ENCODE data around the gene MIA. TPM values are rescaled to one million over a fixed set of nuclear protein-coding genes. Genes with fewer than 3 reads are reported as not detected.
"Not testable (repeated sequence)": the region's sequence is repeated elsewhere in the genome, so short reads cannot be mapped to it uniquely, and the experiment has no call there.

The MIA gene
- total RNA-seq, 4 donors from 2014 or later, result 10.4 to 17.0 (median 12.9) TPM

DNA sequence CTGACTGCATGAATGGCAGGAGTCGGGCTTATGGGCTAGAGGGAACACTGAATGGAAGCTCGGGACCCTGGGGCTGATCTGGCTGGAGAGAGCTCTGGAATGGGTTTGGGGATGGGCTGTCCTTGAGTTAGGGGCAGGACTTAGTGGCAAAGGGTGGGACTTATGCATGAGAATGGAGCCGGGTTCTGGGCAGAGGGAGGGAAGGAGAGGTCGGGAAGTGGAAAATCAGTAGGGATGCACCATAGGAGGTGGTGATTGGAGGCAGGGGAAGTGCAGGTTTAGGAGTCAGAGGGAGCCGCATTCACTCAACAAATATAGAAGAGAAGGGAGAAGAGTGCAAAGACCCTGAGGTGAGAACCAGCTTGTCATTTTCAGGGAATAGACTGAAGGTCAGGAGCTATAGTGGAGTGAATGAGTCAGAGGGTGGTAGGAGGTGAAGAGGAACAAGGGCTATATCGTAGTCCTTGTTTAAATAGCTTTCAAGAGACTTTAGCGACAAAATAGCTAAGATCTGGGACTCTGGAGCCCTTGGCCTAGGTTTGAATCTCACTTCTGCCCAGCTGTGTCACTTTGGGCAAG is 3.5 kb downstream of the MIA start:
- intact Hi-C loops (cut with DNase I; ENCODE audit: low total_unique reads), result no loop called here
- WGBS, 2 donors, result 14 to 19% methylated on average over 7 of the region's 7 CpGs
- TF ChIP-seq, protein P1, sequence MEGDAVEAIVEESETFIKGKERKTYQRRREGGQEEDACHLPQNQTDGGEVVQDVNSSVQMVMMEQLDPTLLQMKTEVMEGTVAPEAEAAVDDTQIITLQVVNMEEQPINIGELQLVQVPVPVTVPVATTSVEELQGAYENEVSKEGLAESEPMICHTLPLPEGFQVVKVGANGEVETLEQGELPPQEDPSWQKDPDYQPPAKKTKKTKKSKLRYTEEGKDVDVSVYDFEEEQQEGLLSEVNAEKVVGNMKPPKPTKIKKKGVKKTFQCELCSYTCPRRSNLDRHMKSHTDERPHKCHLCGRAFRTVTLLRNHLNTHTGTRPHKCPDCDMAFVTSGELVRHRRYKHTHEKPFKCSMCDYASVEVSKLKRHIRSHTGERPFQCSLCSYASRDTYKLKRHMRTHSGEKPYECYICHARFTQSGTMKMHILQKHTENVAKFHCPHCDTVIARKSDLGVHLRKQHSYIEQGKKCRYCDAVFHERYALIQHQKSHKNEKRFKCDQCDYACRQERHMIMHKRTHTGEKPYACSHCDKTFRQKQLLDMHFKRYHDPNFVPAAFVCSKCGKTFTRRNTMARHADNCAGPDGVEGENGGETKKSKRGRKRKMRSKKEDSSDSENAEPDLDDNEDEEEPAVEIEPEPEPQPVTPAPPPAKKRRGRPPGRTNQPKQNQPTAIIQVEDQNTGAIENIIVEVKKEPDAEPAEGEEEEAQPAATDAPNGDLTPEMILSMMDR (IDR thresholded peaks at IDR 0.05), result no peak
- no peak for TF ChIP-seq POLR2A (IDR thresholded peaks at IDR 0.05)
- no peak for DNase-seq (ENCODE audit: low spot score in 2 of 2)
- peak overlapping the region; percentile 54 for H3K4me3 ChIP-seq (ENCODE audit: low read depth, poor library complexity, severe bottlenecking)

DNA sequence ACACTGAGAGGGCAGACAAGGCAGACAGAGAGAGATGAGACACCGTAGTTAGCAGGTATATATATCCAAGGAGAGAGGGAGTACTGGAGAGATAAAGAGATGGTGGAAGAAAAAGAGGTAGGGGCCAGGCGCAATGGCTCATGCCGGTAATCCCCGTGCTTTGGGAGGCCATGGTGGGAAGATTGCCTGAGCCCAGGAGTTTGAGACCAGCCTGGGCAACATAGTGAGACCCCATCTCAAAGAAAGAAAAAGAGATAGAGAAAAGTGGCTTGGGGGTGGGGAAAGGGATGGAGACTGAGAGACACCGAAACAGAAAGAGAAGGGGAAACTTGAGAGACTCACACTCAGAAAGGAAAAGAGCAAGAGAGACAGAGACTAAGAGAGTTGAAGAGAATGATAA is 5.3 kb downstream of the MIA start:
- TF ChIP-seq POLR2A (IDR thresholded peaks at IDR 0.05), result no peak
- TF ChIP-seq, protein P1 (IDR thresholded peaks at IDR 0.05), result no peak
- WGBS, 2 donors, result 96 to 97% methylated on average over 5 of the region's 5 CpGs
- no peak overlapping the region for H3K4me3 ChIP-seq (ENCODE audit: low read depth, poor library complexity, severe bottlenecking)
- intact Hi-C loops (cut with DNase I; ENCODE audit: low total_unique reads), result no loop called here
- no peak for DNase-seq (ENCODE audit: low spot score in 2 of 2)

DNA sequence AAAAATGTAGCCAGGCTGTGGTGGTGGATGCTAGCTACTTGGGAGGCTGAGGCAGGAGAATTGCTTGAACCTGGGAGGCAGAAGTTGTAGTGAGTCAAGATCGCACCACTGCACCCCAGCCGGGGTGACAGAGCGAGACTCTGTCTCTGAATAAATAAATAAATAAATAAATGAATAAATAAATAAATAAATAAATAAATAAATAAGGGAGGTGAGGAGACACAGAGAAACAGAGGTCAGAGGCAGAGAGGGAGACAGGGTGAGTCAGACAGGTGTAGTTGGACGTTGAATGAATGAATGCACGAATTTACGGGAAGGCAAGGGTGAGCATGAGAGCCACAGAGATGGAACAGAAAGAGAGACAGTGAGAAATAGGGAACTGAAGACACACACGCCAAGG is 5.8 kb downstream of the MIA start:
- DNase-seq (ENCODE audit: low spot score in 2 of 2), result no peak
- intact Hi-C loops (cut with DNase I; ENCODE audit: low total_unique reads), result no loop called here
- WGBS, 2 donors, result 95 to 98% methylated on average over 7 of the region's 7 CpGs
- H3K4me3 ChIP-seq (ENCODE audit: low read depth, poor library complexity, severe bottlenecking), result no peak overlapping the region
- no peak for TF ChIP-seq POLR2A (IDR thresholded peaks at IDR 0.05)
- TF ChIP-seq, protein P1 (IDR thresholded peaks at IDR 0.05), result no peak

DNA sequence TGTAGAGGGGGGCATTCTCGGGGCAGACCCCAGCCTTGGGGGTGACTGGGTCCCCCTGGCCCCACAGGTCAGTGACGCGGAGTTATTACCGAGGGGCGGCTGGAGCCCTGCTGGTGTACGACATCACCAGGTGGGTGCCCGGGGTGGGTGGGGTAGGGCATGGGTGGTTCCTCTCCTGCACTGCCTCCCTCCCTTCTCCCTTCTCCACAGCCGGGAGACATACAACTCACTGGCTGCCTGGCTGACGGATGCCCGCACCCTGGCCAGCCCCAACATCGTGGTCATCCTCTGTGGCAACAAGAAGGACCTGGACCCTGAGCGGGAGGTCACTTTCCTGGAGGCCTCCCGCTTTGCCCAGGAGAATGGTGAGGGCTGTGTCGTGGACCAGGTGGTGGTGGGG is 8.4 kb downstream of the MIA start:
- TF ChIP-seq, protein P1 (IDR thresholded peaks at IDR 0.05), result no peak
- TF ChIP-seq POLR2A (IDR thresholded peaks at IDR 0.05), result no peak
- no peak for DNase-seq (ENCODE audit: low spot score in 2 of 2)
- WGBS, 2 donors, result 93 to 96% methylated on average over 13 to 14 of the region's 14 CpGs
- intact Hi-C loops (cut with DNase I; ENCODE audit: low total_unique reads), result no loop called here
- no peak overlapping the region for H3K4me3 ChIP-seq (ENCODE audit: low read depth, poor library complexity, severe bottlenecking)

DNA sequence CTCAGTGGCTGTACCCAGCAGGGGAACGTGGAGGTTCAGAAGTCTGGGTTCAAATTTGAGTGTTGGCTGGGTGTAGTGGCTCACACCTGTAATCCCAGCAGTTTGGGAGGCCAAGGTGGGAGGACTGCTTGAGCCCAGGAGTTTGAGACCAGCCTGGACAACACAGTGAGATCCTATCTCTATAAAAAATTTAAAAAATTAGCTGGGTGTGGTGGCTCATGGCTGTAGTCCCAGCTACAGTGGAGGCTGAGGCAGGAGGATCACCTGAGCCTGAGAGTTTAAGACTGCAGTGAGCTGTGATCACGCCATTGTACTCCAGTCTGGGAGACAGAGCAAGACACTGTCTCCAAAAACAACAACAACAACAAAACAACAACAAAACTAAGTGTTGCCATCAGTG is 8.8 kb downstream of the MIA start:
- WGBS, 2 donors, result 97 to 100% methylated on average over 2 of the region's 2 CpGs
- intact Hi-C loops (cut with DNase I; ENCODE audit: low total_unique reads); DNase-seq (ENCODE audit: low spot score in 2 of 2); H3K4me3 ChIP-seq (ENCODE audit: low read depth, poor library complexity, severe bottlenecking): not testable (repeated sequence)

DNA sequence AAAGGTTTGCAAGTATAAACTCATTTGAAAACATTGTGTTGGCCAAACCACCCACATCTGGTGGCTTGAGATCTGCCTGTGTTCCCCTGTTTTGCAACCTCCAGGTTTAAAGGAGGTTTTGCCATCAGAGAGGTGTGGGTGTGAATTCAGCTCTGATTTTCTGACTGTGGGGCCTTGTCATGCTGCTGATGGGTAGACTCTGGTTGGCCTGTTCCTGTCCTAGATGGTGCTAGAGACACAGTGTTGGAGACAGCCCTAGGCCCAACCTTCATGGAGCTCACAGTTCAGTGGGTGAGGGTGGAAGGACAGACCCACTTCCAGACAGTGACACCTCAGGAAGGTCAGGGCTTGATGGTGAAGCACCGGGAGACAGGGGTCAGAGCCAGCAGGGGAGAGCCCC is 10.2 kb downstream of the MIA start:
- intact Hi-C loops (cut with DNase I; ENCODE audit: low total_unique reads), result no loop called here
- DNase-seq (ENCODE audit: low spot score in 2 of 2), result no peak
- TF ChIP-seq, protein P1 (IDR thresholded peaks at IDR 0.05), result no peak
- TF ChIP-seq POLR2A (IDR thresholded peaks at IDR 0.05), result no peak
- whole genome bisulfite sequencing, 2 donors, result 72 to 100% methylated on average over 1 of the region's 1 CpG
- no peak overlapping the region for H3K4me3 ChIP-seq (ENCODE audit: low read depth, poor library complexity, severe bottlenecking)

All from lower leg skin (tissue), 4 donors.